ENCODE data around the gene RTF2.

Gene RTF2, protein sequence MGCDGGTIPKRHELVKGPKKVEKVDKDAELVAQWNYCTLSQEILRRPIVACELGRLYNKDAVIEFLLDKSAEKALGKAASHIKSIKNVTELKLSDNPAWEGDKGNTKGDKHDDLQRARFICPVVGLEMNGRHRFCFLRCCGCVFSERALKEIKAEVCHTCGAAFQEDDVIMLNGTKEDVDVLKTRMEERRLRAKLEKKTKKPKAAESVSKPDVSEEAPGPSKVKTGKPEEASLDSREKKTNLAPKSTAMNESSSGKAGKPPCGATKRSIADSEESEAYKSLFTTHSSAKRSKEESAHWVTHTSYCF

DNA sequence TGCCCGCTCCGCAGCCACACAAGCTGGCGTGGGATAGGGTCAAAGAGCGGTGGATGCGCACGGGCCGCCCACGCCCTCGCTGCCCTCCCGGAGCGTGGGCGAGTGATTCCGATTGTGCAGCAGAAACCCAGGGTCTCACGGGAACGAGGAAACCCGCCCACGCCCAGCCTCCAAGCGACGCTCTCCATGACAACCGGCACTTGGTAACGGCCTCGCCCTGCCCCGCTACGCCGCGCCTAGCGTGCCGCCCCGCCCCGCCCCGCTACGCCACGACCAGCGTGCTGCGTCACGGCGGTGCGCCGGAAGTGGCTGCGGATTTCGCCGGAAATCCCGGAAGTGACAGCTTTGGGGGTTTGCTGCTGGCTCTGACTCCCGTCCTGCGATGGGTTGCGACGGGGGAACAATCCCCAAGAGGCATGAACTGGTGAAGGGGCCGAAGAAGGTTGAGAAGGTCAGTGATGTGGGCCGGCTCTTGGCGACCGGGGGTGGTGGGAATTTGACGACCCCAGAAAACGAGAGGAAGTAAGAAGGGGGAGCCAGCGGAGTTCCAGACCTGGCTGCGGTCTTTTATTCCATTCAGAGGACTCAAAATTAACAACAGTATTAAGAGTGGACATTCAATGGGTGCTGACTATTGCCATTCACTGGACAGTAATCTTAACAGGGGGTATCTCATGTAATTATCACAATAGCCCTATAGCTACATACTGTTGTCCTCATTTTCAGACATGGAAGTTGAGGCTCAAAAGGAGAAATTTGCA, at the start of gene RTF2:
TSS of gene RTF2 (plus strand) at position 312 of the 761 bp plus-strand sequence. CDS start at position 383, 71 bp downstream.
- peak; percentile 85 to 94 for DNase-seq

DNA sequence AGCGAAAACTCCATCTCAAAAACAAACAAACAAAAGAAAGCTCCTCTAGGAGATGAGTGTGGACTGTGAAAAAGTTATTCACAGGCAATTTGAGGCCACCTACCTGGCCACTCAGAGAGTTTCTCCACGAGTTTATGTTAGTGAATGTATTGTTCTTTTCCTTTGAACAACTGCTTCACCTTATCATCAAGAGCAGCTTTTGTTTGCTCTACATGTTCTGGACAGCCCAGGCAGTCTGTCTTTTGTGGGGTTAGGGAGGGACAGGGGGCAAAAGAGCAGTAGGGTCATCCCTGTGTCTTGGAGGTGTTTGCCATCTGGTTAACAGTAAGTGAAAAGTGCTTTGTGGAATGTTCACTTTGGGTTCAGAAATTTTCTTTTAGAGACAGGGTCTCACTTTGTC, 48.4 kb upstream of the RTF2 start:
- DNase-seq = no peak

DNA sequence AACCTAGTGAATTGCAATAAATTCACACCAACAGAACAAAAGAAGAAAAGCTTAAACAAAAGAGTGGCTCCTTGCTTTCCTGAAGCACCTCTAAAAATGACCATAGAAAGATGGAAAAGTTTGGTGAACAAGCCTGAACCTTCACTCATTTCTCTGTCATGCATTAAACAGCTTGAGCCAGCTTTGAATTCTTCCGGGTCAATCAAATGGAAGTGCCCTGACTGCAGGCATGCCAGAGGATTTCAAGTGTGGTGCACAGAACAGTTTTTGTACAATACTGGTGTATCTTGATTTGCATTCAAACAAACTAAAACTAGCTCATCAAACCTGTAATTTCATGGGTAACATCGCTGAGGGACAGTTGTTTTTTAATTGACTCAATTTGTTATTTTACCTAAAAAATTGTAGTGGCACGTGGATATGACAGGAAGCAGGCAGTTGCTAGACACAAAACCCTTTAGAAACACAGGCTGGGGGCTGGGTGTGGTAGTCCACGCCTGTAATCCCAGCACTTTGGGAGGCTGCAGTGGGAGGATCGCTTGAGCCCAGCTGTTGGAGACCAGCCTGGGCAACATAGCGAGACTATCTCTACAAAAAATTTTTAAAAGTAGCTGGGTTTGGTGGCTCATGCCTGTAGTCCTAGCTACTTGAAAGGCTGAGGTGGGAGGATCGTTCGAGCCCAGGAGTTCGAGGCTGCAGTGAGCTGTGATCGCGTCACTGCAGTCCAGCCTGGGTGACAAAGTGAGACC, 47.3 kb upstream of the RTF2 start:
- DNase-seq = no peak

DNA sequence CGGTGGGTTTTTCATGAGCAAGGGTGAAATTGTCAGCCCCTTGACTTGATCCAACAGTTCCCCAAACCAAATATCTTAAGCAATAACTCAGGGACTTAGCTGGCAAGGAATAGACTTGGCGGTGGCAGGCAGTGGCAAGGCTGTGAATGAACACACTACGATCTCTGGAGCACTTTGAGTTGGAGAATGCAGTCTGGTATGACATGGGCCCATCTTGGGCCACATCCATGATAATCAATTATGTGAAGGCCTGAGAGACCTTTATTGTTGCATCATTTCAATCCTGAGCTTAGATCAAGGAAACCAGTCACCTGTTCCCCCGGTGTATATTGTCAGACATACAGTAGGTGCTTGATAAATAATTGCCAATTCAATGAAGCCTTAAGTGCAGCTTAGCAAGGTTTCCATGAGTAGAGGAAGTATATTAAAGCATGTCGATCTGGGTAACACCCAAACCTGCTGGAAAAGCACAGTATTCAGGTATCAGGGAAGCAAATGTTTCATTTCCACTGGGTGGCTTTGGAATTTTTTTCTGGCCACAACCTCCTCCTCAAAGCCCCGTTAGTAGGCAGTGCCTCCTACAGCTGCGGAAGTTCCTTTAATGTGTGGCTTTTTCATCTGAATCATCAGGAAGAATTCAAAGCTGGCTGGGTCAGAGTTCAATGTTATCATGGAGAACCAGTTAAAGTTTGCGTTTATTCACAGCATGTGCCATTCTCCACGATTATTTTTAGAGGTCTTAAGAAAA, 46.2 kb upstream of the RTF2 start:
- DNase-seq = no peak

DNA sequence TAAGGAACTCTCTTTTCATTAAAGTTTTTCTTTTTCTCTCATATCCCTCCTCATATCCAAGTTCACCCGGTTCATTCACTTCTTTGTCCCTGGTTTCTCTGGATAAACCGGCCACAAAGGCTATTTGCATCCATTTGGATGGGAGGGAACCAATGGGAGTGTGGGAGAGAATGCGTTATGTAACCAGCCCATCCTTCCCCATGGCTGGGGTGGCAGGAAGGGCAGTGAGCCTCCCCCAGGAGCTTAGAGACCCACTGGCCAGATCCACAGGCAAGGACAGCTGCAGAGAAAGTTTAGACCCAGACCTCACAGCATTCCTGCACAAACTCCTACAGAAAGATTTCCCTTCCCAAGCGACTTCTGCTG, 45.6 kb upstream of the RTF2 start:
- DNase-seq = no peak

DNA sequence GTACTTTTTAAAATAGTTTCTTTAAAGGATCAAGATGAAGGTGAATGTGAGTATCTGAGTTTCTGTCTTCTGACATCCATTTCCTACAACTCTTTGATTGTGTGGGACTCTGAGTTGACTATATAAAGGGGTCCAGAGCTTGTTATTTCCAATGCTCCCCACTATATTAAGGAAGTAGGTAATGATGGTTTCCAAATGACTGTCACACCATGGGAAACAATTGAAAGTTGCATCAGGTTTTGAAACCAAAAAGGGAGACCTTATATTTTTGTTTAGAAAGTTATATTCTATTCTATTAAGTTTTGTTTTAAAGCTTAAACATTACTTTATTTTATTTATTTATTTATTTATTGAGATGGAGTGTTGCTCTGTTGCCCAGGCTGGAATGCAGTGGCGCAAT, 45.2 kb upstream of the RTF2 start:
- no peak for DNase-seq

DNA sequence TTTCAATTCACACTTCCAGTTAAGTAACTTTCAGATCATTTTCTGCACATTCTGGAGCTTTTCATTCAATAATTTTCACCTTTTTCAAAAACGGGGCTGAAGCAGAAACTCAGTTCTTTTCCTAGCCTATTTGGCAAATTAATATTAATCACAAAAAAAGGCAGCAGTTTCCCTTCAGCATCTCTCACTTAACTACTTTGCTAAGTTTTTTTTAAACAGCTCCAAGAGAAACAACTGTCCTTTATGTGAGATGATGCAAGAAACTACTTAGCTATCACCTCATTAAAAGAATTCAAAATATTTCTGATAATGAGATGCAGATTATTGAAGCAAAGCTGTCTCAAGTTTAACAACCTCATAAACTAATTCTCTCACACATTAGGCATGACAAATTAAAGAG, 44.5 kb upstream of the RTF2 start:
- no peak for DNase-seq

DNA sequence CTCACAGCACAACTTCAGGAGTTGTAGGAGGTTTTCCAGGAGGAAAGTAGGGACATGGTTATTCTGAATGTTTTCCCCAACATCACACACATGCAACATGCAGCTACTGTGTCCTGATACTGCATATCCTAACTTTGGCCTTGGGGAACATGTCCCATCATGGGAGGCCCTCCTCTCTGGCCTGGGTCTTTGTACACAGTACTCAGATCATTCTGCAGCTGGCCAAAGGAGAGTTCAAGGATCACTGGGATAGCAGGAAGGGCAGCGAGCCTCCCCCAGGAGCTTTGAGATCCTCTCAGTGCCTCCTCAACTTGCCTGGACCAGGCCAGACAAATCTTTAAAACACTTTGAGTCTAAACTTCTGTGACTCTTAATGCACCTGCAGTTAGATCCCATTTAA, 43.5 kb upstream of the RTF2 start:
- no peak for DNase-seq

DNA sequence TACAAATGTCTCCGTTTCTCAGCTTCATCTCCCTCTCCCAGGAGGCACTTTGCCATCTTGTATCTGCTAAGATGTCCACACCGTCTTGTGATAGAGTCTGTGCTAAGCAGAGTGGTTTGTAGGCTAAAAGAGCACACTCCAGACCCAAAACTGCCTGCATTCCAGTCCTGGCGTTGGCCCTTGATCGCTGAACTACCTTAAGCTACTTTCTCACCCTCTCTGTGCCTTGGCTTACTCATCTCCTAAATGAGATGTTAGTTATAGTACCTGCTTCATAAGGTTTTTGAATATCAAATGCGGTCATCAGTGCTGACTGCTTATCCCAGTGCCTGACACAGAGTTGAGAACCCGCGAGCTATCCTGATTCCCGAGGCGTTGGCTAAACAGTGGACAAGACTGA, 42.4 kb upstream of the RTF2 start:
- DNase-seq = no peak

DNA sequence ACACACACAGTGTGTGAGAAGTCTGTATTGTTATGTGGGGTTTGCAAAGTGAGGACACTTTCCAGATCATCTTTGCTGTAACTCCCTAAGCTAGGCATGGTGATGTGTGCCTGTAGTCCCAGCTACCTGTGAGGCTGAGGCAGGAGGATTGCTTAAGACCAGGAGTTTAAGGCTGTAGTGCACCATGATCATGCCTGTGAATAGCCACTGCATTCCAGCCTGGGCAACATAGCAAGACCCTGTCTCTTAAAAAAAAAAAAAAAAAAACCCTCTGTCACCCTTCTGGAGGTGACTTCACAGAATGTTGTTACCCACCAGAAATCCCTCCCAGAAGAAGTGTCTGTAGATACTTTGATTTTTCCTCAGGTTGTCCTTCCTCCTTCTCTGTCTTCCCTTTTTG, 41.5 kb upstream of the RTF2 start:
- no peak for DNase-seq

DNA sequence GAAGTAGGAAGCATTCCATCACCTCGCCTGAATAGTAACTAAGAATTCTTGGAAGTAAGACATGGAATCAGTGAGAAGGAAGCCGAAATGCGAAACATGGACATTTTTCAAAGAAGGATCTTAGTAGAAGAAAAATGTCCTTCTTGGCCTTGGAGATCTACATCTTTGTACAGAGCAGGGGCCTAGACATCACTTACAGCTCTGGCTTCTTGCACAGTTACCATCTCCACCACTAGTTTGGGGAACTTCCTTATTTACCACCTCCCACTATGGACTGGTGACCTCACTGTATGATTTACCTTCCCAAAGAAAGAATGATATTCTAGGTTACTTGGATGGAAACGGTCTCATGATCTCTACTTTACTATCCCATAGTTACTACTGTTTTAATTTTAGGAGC, 40.6 kb upstream of the RTF2 start:
- DNase-seq = no peak

DNA sequence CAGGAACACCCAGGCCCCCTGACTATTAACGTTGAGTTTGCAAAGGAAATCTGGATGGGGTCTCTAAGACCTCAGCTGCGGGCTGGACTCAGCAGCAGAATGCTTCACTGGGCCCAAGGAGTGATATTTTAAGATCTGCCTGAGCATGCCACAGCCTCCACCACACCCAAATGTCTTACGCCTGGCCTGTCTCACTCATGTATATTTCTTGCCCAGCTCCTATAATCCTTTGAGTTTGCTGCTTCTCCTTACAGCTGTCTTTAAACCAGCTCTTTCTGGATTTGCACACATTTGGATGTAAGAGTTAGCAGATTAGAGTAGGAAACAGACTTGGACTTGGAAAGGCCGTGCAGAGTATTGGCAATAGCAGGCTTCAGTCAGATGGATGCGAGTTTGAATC, 40.0 kb upstream of the RTF2 start:
- no peak for DNase-seq

DNA sequence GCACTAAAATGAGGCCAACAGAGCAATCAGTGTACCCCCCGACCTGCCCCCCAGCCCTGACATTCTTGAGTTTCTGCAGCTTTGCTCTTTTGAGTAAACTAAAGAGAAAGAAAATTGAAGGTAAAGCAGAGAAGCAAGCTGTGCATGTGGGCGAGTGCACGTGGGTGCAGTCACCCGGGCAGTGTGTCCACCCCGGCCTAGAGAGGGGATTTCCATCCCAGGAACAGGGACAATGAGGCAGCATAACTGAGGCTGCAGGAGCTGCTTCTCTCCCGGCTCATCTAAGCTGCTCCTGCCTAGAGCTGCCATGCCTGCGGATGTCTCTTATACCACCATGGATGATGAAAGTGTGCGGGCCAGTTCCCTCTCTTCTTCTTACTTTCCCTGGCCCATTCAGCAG, 39.5 kb upstream of the RTF2 start:
- no peak for DNase-seq

DNA sequence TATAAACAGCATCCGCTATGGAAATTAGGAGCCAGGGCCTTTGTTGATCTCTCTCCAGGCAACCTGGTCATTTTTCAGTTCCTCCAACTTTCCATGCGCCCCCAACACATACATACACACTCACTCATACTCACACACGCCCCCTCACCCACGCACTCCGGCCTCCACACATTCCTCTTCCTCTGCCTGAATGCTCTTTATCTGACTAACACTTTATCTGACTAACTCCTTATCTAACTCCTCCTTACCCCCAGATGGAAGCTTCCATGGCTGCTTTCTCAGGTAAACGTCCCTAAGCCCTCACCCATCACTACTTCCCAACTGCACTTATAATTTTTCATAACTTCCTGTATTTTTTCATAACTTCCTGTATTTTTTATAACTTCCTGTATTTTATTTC, 38.9 kb upstream of the RTF2 start:
- DNase-seq = no peak

DNA sequence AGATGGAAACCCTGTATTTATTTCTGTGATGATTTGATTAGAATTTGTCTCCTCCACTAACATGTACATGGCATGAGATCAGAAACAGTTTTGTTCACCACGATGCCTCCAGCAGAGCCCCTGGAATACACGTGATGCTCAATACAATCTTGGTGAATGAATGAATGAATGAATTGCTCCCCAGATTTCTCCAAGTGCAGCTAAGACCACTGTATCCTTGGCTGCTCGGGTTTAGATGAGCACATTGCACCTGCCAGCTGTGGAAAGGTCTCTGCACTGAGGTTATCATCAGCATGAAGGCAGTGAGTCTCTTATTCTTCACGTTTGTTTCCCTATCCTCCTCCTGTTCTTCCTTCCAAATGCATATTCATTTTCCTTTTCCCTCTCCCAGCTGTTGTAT, 38.5 kb upstream of the RTF2 start:
- DNase-seq = no peak

DNA sequence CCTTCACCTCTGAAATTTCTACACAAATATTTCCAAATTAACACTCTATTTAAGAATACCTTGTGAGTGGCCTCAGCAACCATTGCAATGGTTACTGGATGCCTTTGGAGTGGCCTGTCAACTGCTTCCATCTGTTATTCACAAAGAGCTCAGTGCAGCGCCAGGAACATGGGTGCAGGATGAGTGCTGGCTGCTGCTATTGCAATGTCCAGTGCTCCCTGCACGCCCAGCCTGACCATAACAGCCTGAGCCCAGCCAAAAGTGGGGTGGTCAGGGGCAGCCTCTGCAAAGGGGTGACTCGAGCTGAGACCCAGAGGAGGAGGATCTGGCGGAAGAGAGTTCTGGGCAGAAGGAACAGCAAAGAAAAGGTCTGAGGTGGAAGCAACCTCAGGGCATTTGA, 38.0 kb upstream of the RTF2 start:
- DNase-seq = no peak

DNA sequence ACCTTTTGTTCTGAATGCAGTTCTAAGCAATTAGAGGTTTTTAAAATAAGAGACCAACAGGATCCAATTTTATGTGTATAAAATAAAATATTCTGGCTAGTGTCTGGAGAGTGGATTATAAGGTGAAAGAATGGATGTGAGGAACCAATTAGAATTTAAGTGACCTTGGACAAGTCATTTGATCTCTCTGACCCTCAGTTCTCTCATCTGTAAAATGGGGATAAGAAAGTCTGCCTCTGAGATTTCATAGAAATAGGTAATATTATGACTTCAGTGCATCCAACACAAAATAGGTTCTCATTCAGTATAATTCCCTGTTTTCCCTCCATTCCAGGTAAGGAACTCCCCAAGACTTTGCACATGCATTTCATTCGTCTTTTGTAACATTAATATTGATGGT, 37.5 kb upstream of the RTF2 start:
- DNase-seq = no peak

DNA sequence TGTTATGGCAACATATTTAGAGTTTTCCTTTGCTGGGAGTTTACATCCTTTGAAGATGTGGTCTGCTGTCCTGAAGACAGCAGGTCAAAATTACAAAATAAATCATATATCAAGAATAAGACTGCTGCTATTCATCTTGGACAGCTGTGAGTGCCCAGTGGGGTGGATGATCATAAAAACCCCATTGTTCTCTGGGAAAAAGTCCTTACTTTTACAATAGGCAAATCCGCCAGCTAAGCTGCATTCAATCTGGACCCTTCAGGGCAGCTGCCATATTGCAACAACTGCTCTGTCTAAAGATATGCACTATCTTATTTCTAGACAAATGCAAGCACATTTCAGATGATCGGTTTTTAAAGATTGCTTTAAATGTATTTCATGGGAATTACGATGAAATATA, 37.0 kb upstream of the RTF2 start:
- DNase-seq = no peak

DNA sequence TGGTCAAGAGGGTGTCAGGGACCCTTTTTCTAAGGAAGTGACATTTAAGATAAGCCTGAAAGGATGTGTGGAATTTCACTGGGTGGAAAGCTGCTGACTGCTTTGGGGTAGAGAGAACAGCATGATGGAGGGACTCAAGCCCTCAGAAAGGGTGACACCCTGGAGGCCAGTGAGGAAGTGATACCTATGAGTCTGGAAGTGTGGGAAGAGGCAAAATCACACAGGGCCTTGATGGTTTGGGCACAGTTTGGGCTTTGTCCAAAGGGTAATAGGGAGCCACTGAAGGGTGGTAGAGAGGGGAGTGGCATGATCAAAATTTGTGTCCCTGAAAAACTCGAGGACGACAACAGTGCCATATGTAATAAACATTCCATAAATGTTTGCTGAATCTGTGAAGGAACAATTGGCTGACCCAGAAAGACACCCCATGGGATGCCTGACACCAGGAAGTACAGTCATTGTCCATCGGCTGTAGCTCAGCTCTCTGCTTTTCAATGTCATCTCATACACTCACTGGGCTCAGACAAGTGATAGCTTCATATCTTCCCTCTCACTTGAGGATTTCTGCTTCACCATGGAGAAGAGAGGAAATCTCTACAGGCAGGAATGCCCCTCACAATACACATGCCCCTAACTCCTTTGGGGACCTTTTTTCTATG, 35.1 kb upstream of the RTF2 start:
- DNase-seq = no peak

DNA sequence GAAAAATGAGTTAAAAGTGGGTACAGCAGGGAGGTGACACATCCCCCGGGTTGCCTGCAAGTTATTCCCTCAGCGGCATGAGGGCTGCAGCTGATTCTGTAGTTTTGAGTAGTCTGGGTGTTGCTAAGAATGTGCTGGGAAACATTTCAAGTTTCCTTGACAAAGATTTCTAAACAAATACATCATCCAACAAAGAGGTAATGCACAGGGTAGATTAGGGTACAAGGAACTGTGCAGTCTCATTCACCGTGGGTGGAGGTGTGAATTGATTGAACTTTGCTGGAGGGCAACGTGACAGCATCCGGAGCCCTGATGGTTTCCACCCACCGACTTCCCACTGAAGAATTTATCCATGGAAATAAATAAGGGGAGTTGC, 34.6 kb upstream of the RTF2 start:
- no peak for DNase-seq

DNA sequence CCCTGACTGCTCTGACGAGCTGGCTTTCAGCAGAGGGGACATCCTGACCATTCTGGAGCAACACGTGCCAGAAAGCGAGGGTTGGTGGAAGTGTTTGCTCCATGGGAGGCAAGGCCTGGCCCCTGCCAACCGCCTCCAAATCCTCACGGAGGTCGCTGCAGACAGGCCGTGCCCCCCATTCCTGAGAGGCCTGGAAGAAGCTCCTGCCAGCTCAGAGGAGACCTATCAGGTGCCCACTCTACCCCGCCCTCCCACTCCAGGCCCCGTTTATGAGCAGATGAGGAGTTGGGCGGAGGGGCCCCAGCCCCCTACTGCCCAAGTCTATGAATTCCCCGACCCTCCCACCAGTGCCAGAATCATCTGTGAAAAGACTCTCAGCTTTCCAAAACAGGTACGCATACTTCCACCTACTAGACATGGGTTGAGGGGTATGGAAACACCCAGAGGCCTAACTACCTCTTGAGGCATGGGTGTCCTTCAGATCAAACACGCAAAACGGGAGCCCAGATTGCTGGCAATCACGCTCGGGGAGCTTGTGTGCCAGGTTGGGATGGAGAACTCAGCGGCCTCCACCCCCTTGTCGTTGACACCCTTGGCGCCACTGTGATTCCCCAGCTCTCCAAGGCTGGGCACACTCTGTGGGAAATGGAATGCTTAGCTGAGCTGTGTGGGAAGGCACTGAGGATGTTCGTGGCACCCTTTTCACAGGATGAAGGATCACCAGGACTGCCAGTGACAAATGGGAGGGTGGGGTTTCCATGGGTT, 31.0 kb upstream of the RTF2 start:
- no peak for DNase-seq

DNA sequence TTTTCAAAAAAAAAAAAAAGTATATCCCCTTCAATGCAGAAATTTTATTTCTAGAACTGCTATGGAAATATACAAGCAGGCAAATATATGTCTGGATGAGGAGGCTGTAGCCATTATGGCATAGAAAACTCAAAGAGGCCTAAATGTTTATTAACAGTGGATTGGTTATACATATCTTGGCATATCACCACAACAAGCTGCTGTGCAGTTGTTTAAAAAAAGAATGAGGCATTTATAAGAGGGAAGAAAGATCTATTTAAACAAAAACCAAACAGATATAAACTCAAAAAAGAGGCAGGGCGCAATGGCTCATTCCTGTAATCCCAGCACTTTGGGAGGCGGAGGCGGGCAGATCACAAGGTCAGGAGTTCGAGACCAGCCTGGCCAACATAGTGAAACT, 30.1 kb upstream of the RTF2 start:
- DNase-seq = no peak
